Activated gamma-delta T cell treated with anti-CD3 and anti-CD28 coated beads, Interleukin-2, amount 50 U/mL, for 16 hours (primary cell): ENCODE data around the gene SLIT1.

Experiments
- DNase-seq: peaks from one replicate; pipeline ENCODE4 v3.0.0-alpha.2; 2020; ENCODE audit warnings: low read depth

Gene SLIT1

DNA sequence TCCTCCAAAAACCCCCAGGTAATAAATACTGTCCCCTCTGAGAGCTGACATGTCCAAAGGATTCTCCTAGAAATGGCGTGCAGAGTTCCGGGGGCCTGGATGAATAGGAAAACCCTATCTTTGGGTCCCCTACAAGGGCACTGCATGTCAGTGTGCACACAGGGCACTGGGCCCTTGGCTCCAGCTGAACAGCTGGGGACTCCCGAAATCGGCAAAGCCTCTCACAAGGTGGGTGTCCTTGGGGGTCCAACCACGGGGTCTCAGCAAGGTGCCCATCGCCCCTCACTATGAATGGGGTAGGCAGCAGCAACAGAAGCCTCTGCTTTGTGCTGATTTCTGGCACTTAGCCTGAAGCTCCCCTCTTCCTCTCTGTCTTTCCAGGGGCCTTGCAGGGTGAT lies 46.1 kb downstream of the SLIT1 start:
- DNase-seq, result no peak

DNA sequence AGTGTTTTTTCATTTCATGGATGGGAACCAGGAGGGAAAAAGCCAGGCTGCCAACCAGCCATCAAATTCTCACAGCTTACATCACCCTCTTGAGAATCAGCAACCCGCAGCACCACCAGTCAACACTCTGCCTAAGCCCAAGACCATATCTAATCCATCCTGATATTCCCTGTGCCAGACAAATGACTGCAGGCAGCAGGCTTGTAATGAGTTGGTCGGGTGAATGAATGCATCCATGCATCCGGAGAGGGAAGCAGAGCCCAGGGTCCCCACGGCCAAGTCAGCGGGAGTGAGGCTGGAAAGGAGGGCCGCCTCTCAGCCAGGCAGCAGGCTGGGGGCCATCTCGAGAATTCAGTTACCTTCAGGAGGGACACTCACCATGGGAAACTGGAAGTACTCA lies 46.9 kb downstream of the SLIT1 start:
- no peak for DNase-seq

DNA sequence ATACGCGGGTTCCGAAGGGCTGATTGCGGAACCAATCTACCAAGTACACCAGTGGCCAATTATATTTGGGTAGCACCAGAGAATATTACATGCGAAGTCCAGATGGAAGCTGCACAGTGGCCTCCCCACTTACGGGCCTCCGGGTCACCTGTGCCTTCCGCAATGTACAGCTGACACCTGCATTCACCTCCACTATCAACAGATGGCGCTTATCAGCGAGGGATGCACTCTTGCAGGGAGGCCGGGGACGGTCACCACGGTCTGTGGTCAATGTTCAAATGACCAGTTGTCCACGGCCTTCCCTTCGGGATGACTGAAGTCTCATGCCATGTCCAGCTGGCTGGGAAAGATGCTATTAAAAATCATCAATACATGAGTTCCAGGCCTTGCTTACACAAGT lies 47.6 kb downstream of the SLIT1 start:
- DNase-seq, result no peak

DNA sequence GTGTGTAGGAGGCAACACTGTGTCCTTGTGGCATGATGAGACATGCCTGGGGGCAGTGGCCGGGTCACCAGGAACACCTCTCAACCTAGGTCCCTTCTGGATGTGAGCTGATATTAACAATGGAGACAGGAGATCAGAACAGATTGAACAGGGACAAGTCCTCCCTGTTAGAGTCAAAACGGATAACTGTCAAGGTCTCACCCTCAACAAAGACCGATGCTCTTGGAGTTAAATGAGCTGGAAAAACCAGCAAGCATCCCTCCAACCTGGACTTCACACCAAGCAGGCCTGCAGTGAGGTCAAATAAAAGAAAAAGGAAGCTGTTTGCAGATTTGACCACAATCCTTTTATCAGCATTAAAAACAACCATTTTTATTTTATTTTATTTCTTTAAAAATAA lies 49.0 kb downstream of the SLIT1 start:
- no peak for DNase-seq

DNA sequence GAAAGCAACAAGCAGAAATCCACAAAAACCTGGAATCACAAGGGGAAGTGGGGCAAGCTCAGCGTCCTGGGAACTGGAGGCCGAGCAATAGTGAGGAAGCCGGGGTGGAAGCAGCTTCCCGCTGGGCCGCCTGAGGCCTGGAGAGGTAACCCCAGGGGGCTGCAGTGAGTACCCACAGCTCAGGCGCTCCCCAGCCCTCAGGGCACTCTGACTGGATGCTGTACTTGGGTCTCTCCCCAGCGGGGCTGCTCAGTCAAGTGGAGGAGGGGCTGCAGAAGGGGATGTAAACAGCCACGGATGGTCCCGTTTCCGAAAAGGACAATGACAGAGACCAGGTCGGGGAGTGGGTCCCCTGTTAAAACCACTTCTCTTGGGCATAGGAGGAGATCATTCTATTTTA lies 50.3 kb downstream of the SLIT1 start:
- no peak for DNase-seq

DNA sequence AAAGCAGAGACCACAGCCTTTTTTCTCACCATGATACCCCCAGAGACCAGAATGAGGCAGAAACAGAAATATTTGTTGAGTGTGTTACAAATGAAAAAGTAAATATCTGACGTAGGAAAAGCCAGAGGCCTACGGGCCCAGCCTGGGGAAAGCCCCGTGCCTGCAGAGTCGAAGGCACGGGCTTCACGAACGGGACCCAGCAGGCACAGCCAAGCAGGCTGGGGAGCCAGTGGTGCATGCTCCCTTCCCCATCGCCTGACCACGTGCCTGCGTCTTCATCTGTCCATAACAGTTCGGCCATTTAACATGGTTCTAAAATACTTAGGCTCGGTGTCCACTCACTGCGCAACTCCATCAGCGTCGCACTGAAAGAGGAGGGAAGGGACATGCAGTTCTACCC lies 50.8 kb downstream of the SLIT1 start:
- DNase-seq, result no peak

DNA sequence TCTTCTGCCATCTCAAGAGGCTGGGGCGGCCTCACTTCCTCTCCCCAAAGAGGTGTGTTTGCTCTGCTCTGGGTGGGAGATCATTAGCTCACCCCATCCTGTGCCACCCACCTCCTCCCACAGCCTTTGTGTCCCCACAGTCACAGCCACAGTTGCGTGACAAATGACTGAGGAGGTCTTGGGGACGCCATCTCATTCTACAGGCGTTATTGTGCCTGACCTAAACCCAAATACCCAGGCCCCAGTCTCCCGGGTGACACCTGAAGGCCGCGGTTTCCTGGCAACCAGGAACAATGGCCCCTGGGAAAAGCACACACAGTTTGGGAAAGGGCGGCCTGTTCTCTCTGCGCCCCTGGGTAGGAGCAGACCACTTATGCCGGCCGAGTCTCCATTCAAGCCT lies 51.6 kb downstream of the SLIT1 start:
- no peak for DNase-seq

DNA sequence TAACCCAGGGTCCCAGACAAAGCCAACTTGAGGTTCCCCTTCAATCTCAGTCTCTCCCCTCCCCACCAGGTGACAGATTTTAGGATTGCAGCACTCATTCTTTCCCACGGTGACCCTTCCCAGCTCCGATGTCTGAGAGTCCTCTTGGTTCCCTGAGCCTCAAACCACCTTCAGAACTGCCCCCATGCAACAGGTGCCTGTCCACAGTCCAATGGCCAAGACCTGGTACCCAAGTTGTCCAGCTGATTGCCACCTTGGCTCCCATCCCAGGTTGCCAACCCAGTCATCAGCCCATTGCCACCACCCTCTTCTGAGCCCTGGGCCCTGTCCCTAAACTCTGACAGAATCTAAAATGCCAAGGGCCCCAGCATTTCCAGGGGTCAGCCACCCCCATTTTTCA lies 53.5 kb downstream of the SLIT1 start:
- DNase-seq, result no peak

DNA sequence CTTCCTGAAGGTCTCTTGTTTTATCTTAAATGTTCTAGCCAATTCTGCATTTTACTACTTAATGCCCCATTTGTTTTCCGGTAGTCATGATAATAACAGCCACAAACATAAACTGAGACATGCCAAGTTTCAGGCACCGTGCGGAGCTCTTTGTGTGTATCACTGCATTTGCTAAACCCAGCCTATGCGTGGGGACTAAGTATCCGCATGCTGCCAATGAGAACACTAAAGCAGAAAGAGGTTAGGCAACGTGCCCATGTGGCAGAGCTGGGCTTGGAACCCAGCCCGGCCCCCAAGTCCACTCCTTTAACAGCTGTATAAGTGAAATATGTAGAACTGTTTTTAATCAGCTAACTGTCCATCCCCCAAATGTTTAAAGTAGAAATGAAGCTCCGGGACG lies 54.1 kb downstream of the SLIT1 start:
- no peak for DNase-seq

DNA sequence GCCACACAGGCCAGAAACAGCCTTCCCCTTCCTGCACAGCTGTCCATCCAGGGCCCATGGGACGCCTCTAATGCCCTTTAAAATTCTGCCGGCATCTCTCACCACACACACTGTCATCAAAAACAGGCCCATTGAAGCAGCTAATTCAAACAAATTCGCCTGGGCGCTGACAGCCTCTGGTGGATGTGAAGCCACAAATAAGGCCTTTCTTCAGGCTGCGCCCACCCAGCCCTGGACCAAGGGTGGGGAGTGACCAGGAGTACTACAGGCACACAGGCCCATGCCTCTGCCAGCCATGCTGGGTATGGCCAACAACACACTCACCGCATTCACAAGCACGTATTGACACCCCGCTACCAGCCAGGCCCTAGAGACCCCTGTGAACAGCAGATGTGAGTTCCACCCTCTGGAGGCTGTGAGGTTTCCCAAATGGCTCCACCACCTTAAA lies 54.6 kb downstream of the SLIT1 start:
- DNase-seq, result no peak

DNA sequence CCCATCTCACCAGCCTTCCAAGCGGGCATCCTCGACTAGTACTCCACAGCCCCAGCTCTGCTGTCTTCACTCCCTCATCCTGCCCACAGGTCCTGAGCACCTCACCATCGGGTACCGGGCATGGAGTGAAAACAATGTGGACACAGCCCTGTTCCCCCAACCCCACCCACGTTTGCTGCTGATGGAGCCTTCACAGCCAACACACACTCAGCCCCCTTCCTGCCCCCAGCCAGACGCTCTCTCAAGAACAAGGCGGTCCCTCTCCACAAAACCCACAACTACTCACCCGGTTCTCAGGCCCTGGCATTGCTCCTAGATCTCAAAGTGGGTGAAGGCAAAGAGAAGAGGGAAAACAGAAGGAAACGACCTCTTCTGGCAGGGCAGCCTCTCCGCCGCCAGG lies 56.1 kb downstream of the SLIT1 start:
- DNase-seq, result no peak

DNA sequence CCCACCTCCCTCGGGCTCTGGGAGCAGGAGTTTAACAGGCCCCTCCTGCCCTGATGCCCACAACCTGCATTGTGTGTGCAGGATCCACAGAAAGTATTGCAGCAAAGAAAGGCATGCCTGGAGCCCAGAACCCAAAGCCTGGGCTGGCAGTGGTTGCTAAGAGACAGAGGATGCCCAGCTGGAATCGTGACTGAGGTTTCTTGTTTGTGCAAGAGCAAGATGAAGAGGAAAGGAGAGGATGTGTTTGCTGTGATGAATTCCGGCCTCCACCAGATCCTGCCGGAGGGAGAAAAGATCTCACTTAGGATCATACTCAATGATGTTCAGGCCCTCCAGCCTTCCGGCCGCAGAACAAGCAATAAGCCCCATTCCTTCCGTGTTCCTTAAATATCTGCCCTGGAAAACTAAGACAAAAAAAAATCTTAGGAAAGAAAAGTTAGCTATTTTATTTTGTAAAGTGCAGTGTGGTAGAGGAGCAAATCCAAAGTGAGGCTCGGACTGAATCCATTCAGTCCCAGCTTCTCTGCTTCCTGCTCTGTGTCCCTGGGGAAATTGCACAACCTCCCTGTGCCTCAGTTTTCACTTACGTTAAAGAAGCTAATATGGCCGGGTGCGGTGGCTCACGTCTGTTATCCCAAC lies 57.1 kb downstream of the SLIT1 start:
- no peak for DNase-seq

DNA sequence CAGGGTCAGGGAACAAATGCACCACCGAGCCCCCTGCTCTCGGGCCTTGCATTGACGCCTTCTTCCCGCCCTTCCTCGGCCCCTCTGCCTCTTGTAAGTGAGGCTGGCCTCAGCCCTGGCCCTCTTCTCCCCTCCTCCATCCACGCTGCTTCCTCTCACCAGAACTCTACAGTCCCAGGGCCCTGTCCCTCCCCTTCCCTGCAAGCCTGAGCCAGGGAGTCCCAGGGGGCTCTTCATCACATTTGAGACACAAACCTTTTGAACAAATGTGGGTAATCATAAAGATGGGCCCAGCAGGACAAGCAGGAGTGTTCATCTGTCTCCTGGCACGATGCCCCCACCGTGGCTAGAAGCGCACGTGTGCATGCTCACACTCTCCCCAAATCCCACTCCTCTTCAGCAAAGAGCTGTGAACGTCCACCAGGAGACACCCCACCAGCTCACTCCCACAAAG lies 57.7 kb downstream of the SLIT1 start:
- no peak for DNase-seq

DNA sequence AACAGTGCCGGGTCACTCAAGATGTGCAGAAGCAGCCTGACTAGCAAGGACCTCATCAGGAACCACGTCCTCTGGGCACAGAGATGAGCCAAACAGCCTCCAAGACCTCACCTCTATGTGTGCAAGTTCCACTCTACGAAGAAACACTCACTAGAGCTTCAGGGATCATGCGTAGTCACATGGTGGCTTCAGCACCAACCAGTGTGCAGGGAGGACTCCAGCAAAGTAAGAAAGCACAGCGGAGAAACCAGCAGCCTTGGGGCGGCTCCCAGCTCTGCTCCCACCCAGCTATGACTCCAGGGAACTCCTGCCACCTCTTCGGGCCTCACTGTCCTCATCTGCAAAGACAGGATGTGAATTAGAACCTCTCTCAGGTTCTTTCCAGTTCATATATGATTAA lies 58.2 kb downstream of the SLIT1 start:
- no peak for DNase-seq

DNA sequence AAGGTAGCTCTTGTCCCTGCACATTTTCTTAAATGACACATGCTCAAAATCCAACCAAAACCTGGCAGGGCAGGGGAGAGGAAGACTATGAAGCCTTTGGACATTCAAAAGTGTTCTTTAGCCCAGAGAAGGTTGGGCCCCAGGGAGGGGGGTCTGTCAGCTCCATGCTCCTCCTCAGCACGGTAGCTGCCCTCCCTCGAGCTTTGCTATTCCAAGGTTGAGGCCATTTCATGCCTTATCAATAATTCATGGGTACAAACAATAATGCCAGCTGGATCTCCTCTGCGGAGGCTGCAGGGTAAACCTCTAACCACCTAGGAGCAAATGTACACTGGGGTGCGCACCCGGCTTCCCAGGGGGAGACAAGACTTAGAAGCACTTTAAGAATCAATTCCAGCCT lies 61.5 kb downstream of the SLIT1 start:
- no peak for DNase-seq

DNA sequence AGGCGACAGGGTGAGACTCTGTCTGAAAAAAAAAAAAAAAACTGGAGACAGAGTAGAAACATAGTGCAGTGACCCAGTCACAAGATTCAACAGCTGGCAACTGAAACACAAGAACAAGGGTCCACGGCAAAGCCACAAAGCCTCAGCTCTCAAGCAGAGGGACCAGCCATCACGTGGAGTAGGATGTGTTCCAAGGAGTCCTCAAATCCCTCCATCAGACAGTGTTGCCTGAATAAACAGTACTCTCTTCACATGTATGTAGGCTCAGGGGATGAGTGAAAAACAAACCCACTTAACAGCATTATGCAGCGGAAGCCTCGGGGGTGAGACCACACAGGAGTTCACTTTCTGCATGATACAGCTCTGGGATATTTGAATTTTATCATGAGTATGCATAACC lies 62.0 kb downstream of the SLIT1 start:
- no peak for DNase-seq

DNA sequence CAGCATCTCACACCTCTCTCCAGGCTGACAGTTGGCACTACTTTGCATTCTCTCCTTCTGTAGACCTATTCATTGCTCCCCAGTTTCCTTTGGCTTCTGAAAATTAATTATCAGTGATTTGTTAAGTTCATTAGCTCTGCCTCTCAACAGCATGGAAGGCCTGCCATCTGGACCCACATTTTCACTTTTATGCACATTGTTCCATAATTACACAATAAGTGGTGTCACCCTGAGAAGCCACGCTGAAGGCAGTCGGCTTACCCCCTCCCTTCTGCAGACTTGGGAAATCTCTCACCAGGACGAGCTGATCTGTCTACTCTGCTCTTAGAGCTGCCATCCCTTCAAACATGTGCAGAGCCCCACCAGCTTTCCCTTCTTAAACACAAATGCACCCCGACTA lies 64.7 kb downstream of the SLIT1 start:
- no peak for DNase-seq

DNA sequence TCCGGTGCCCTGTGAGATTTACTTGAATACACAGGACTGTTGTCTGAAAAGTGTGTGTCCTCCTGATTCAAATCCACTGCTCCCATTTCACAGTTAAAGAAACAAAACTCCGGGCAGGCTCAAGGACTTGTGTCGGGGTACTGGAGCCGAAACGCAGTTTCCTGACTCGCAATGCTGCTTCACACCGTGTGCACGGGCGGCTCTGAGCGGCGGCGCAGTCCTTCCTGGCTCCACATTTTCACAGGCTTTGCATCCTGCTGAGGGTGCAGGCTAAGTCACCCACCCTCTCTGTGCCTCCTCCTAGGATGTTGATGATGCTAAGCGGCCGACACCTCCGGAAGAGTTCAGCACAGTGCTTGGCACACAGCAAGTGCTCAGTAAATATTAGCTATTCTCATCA lies 65.4 kb downstream of the SLIT1 start:
- no peak for DNase-seq

DNA sequence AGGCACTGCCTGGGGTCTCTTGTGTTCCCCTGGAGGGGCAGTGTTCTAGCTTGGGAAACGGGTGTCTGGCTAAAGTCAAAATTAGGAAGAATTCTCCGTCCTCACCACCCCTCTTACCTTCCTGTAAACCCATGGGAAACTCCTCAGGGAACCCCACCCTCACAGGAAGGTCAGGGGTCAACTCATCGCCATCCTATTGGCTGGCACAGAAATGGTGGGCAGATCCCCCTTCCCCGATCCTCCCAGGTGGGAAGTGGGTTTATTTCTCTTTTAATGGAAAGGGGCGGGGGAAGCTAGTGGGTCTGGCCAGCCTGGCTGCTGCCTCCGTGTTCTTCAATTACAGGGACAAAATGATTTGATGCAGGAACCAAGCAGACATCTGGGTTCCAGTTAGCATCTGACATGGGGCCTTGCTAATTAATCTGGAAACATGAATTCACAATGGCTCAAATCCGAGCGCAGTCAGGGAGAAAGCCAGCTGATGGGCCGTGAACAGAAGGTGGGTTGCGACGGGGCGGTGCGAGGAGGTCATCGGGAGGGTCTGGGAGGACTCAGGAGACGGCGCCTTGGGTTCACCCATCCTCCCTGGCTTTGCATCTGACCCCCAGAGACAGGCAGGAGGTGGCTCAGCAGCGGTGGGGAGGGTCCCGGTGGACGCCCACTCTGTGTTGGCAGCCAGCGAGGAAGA lies 66.6 kb downstream of the SLIT1 start:
- no peak for DNase-seq

DNA sequence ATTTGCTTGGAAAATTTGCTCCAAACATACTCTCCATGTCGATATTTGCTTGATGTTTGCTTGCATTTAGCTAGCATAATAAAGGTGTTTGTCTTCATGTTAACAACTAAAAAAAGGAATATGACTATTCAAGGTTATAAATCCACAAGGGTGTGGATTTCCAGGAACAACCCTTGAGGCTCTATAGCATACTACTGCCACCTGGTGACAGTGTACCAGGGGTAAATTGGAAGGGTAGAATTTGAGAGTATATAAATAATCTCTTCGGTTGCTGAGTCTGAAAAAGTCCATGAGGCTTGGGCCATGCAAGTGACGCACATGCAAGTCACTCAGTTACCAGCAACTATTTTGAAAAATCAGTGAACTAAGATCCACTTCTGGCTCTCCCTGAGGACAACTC lies 68.4 kb downstream of the SLIT1 start:
- no peak for DNase-seq

DNA sequence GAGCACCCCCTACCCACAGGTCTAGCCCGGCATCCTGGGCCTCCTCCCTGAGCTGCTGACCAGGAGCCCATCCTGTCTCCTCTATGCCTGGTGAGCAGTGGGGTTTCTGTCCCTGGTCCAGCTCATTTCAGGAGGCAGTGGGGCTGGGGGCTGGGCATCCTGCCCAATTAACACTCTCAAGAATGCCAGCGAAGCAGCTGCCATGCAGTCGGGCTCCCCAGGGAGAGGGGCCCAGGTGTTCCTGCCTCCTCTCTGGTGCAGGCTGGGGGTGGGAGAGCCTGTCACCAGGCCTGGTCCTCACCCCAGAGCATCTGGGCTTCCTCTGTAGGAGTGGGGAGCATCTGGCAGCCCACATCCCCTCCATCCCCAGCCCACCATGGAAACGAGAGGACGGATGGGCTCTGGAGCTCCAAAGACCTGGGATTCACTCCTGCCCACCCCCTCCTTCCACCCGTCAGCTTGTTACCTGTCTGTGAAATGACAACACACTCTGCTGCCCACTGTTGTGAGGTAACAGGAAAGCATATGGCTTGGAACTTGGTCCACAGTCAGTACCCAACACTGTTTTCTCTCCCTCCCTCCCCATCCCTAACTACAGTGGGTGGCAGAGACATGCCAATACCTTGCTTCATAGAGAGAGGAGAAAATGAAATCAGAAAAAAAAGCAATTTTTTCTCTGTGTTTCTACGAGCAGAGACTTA lies 69.1 kb downstream of the SLIT1 start:
- DNase-seq, result no peak

DNA sequence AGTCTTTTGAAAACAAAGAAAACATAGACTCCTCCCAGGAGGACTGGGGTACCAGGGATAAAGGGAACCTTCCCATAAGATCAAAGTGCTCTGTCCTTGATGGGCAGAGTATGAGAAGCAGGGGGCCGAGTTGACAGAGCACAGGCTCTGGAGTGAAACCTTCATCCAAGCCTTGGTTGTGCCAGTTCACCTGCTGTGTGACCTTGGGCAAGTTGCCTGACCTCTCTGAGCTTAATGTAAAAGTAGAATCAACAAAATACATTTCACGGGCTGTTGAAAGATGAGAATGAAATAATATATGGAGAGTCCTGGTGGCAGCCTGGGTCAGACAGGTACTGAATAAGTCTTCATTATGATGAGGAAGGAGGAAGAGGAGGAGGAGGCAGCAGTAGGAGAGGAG lies 69.9 kb downstream of the SLIT1 start:
- no peak for DNase-seq

DNA sequence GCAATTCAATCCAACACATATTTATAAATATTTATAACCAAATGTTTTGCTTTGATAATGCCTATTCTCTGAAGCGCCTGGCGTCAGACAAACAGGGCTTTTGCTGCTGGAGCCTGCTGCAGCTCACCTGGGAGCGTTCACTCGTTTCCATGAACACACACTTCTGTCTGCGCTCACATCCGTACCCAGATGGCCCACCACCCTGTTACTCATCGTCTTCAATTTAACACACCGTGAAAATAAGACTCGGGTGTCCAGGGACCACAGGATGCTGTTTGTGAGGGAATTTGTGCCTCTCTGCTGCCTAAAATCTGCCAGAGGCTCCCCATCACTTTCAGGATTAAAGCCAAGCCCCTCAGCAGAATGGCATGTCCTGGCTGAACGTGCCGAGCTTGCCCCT lies 74.1 kb downstream of the SLIT1 start:
- no peak for DNase-seq

DNA sequence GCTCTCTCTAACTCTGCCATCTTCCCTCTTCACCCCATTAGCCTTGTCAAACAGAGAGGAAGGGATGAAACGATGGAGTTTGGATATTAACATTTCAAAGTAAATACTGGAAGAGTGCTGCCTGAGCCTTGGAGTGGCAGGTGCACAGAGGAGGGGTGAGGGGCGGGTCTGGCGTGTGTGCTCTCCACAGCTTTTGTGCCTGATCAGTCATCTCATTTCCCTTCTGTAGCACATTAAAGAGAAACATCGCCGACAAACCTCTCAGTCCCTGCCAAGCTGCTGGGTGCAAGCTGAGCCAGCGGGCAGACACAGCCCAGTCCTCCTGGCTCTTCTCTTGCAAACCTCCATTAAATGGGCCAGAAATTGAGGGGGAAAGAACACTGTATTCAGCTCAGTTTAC lies 76.2 kb downstream of the SLIT1 start:
- DNase-seq, result no peak
